Neural progenitor cell (in vitro differentiated cells): ENCODE measurements around the gene RGS1. TPM values are rescaled to one million over a fixed set of nuclear protein-coding genes. Genes with fewer than 3 reads are reported as not detected.
A peak's percentile ranks its signal among the peaks of the same experiment; 100 is the strongest.

Experiments used
- DNase-seq: peaks from one replicate; pipeline ENCODE4 v3.0.0-alpha.2; 2016; ENCODE audit warnings: low spot score
- H2AFZ ChIP-seq: fragments of 200-600 bp; sonication (generic); replicated peaks from 2 replicates; pipeline ENCODE4 v1.6.1; 2016; ENCODE audit warnings: antibody characterized with exemption
- H3F3A ChIP-seq: fragments of 200-600 bp; sonication (generic); 2 replicates; pipeline ENCODE4 v1.6.1; 2016; ENCODE audit warnings: antibody characterized with exemption, low read depth
- H3K27ac ChIP-seq: fragments of 200-600 bp; sonication (generic); 2 replicates; pipeline ENCODE4 v1.5.1; 2016; ENCODE audit warnings: mild to moderate bottlenecking
- H3K27me3 ChIP-seq: fragments of 200-600 bp; sonication (generic); 2 replicates; pipeline ENCODE4 v1.6.1; 2016; ENCODE audit warnings: mild to moderate bottlenecking, moderate library complexity
- H3K36me3 ChIP-seq: fragments of 200-600 bp; sonication (generic); 2 replicates; pipeline ENCODE4 v1.5.1; 2016
- H3K4me1 ChIP-seq: fragments of 200-600 bp; sonication (generic); 2 replicates; pipeline ENCODE4 v1.6.1; 2016; ENCODE audit warnings: mixed run types
- H3K4me2 ChIP-seq: fragments of 200-600 bp; sonication (generic); 2 replicates; pipeline ENCODE4 v1.6.1; 2016
- H3K4me3 ChIP-seq: fragments of 200-600 bp; sonication (generic); 2 replicates; pipeline ENCODE4 v1.5.1; 2016
- H3K79me2 ChIP-seq: fragments of 200-600 bp; sonication (generic); 2 replicates; pipeline ENCODE4 v1.6.1; 2016; ENCODE audit warnings: low read depth
- H3K9ac ChIP-seq: fragments of 200-600 bp; sonication (generic); 2 replicates; pipeline ENCODE4 v1.6.1; 2016
- H3K9me3 ChIP-seq: fragments of 200-600 bp; sonication (generic); 2 replicates; pipeline ENCODE4 v1.5.1; 2016; ENCODE audit warnings: low read depth
- H4K20me1 ChIP-seq: fragments of 200-600 bp; sonication (generic); 2 replicates; pipeline ENCODE4 v1.6.1; 2016; ENCODE audit warnings: low read depth
- H3K27ac Mint-ChIP-seq: 3 replicates; pipeline ENCODE4 v1.8.0; 2021; ENCODE audit warnings: mixed read lengths
- H3K27me3 Mint-ChIP-seq: 2 replicates; pipeline ENCODE4 v1.8.0; 2022; ENCODE audit warnings: low read depth, mild to moderate bottlenecking, inconsistent platforms, moderate library complexity, mixed read lengths; ENCODE audit not compliant: insufficient read depth
- H3K36me3 Mint-ChIP-seq: 3 replicates; pipeline ENCODE4 v1.8.0; 2021; ENCODE audit warnings: mixed read lengths
- H3K4me1 Mint-ChIP-seq: 3 replicates; pipeline ENCODE4 v1.8.0; 2021; ENCODE audit warnings: mixed read lengths
- H3K4me3 Mint-ChIP-seq: 3 replicates; pipeline ENCODE4 v1.8.0; 2021; ENCODE audit warnings: mild to moderate bottlenecking, moderate library complexity, mixed read lengths
- H3K9me3 Mint-ChIP-seq: 3 replicates; pipeline ENCODE4 v1.8.0; 2020; ENCODE audit warnings: mixed read lengths
- EZH2 ChIP-seq: fragments of 200-600 bp; sonication (generic); IDR thresholded peaks from 2 replicates; pipeline ENCODE4 v1.6.1; 2017; ENCODE audit warnings: antibody characterized with exemption, mild to moderate bottlenecking, moderate library complexity
- EZH2phosphoT487 ChIP-seq: fragments of 200-600 bp; sonication (generic); IDR thresholded peaks from 2 replicates; pipeline ENCODE4 v1.6.1; 2017; ENCODE audit warnings: antibody characterized with exemption
- total RNA-seq: library from RNA; depleted of rRNA; stranded (reverse); fragments of >200 nt; gene quantifications from 2 replicates; pipeline ENCODE4 v1.2.3, GENCODE V29; 2015; ENCODE audit warnings: low replicate concordance
- TF ChIP-seq, protein P1 (sequence below): fragments of 200-600 bp; sonication (generic); IDR thresholded peaks from 2 replicates; pipeline ENCODE4 v1.5.1; 2017; ENCODE audit warnings: antibody characterized with exemption, mild to moderate bottlenecking

Gene RGS1
- total RNA-seq, 1 donor from 2014 or later, result not detected

DNA sequence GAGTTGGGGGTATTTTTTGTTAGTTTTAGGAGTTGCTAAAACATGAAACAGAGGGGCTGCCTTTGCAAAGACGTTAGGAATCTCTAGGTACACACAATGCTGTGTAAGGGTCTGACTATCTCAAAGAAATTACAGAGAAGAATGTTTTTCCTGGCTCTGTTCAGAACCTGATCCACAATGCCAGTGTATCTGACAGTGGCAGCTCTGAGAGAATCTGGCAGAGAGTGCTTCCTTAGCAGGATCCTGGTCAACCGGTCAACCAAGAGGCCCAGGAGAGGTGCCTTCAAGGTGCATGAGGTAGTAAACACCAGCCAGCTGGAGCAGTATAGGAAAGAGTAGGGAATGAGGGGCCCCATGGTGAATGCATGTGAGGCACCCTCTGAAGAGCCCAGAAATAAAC lies 40.9 kb upstream of the RGS1 start:
- Mint-ChIP-seq H3K27ac (no peak overlapping the region), H3K36me3 (peaks cover 4% of the 10 kb centered on the region), H3K4me1 (peaks cover 26% of the 10 kb centered on the region), H3K4me3 (no peak overlapping the region), H3K27me3 (no peaks in the 10 kb centered on the region), H3K9me3 (peaks cover 31% of the 10 kb centered on the region)
- Histone ChIP-seq H3K9me3 (no peaks in the 10 kb centered on the region), H4K20me1 (no peaks in the 10 kb centered on the region), H3K27me3 (no peaks in the 10 kb centered on the region), H2AFZ (no peak overlapping the region), H3K36me3 (no peaks in the 10 kb centered on the region), H3K27ac (no peak overlapping the region), H3F3A (no peaks in the 10 kb centered on the region), H3K9ac (no peak overlapping the region), H3K4me3 (no peak overlapping the region), H3K4me2 (no peak overlapping the region), H3K4me1 (peaks cover 9% of the 10 kb centered on the region), H3K79me2 (no peaks in the 10 kb centered on the region)
- DNase-seq, result no peak
- TF ChIP-seq, protein P1, sequence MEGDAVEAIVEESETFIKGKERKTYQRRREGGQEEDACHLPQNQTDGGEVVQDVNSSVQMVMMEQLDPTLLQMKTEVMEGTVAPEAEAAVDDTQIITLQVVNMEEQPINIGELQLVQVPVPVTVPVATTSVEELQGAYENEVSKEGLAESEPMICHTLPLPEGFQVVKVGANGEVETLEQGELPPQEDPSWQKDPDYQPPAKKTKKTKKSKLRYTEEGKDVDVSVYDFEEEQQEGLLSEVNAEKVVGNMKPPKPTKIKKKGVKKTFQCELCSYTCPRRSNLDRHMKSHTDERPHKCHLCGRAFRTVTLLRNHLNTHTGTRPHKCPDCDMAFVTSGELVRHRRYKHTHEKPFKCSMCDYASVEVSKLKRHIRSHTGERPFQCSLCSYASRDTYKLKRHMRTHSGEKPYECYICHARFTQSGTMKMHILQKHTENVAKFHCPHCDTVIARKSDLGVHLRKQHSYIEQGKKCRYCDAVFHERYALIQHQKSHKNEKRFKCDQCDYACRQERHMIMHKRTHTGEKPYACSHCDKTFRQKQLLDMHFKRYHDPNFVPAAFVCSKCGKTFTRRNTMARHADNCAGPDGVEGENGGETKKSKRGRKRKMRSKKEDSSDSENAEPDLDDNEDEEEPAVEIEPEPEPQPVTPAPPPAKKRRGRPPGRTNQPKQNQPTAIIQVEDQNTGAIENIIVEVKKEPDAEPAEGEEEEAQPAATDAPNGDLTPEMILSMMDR, result no peak
- TF ChIP-seq EZH2, result no peak
- TF ChIP-seq EZH2phosphoT487, result no peak

DNA sequence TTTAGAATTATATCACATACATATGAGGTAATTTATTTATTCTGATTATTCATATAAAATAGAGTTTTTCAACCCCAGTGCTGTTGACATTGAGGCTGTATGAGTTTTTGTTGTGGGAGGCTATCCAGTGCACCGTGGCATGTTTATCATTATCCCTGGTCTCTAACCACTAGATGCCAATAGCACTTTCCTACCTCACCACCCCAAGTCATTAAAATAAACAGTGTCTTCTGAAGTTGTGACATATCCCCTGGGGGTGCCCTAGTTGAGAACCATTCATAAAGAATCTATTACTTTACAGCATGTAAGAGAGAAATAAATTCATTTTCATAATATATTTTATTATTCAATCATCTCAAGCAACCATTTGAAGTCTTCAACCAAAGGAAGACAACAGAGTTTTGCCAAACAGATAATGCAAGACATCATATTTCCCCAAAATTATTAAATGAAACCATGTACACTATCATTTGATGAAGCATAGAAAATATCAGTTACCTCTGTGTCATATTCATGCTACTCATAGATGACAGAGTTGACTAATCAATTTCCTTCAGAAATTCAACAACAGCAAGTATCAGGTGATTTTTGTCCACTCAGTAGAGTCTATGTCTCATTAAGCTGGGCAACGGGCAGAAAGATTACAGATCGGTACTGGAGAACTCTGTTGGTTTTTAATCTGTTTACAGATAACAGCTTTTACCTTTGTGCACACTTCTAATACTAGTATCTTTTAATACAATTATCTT lies 39.5 kb upstream of the RGS1 start:
- H3K9me3 ChIP-seq, result no peaks in the 10 kb centered on the region
- no peaks in the 10 kb centered on the region for H3K36me3 ChIP-seq
- no peak overlapping the region for H3K4me2 ChIP-seq
- H3K4me1 Mint-ChIP-seq, result peaks cover 28% of the 10 kb centered on the region
- H3K27ac ChIP-seq, result no peak overlapping the region
- no peak overlapping the region for H3K9ac ChIP-seq
- no peak for DNase-seq
- H3K27ac Mint-ChIP-seq, result no peak overlapping the region
- no peak overlapping the region for H3K4me3 ChIP-seq
- TF ChIP-seq EZH2phosphoT487 (no peak), EZH2 (no peak)
- TF ChIP-seq, protein P1, result no peak
- H3K79me2 ChIP-seq, result no peaks in the 10 kb centered on the region
- no peaks in the 10 kb centered on the region for H3F3A ChIP-seq
- H3K27me3 ChIP-seq, result no peaks in the 10 kb centered on the region
- no peaks in the 10 kb centered on the region for H3K27me3 Mint-ChIP-seq
- H2AFZ ChIP-seq, result no peak overlapping the region
- H3K4me1 ChIP-seq, result peaks cover 9% of the 10 kb centered on the region
- H4K20me1 ChIP-seq, result no peaks in the 10 kb centered on the region
- H3K36me3 Mint-ChIP-seq, result peaks cover 4% of the 10 kb centered on the region
- peaks cover 29% of the 10 kb centered on the region for H3K9me3 Mint-ChIP-seq
- H3K4me3 Mint-ChIP-seq, result no peak overlapping the region

DNA sequence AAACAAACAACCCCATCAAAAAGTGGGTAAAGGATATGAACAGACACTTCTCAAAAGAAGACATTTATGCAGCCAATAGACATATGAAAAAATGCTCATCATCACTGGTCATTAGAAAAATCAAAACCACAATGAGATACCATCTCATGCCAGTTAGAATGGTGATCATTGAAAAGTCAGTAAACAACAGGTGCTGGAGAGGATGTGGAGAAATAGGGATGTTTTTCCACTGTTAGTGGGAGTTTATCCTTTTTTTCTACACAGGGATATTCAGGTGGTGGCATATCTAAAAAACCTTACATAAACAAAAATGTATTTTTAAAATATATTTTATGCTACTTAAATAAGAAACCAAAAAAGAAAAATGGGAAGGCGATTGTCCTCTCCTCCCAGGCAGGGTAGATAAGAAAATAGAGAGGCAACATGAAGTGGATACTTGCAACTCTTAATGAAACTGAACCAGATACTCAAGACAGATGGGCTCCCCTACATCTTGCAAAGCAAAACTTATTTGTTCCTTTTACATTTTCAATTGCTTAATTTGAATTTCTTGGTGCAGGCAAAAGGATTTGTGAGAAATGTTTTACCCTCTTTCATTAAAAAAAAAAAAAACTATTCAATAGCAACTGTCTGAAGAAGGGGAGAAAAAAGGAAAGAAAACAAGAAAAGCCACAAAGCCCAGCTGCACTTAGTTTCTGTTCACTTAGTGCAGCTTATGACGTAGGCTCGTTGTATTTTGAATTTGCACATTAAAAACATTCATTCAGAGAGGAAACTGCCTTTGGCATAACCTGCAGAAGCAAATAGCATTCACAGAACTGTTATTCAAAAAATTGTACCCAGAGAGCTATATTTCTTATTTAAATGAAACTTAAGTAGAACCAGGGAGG lies 36.9 kb upstream of the RGS1 start:
- TF ChIP-seq EZH2phosphoT487, result no peak
- TF ChIP-seq, protein P1, result no peak
- no peak for TF ChIP-seq EZH2
- Histone ChIP-seq H3K36me3 (no peaks in the 10 kb centered on the region), H3K4me2 (no peak overlapping the region), H3K27me3 (no peaks in the 10 kb centered on the region), H3K79me2 (no peaks in the 10 kb centered on the region), H3F3A (no peaks in the 10 kb centered on the region), H3K9me3 (no peaks in the 10 kb centered on the region), H2AFZ (peak overlapping the region; percentile 80), H3K27ac (no peak overlapping the region), H3K4me1 (peaks cover 9% of the 10 kb centered on the region), H4K20me1 (no peaks in the 10 kb centered on the region), H3K4me3 (no peak overlapping the region), H3K9ac (no peak overlapping the region)
- Mint-ChIP-seq H3K36me3 (peaks cover 2% of the 10 kb centered on the region), H3K27me3 (no peaks in the 10 kb centered on the region), H3K27ac (peak overlapping the region; percentile 100), H3K9me3 (peaks cover 16% of the 10 kb centered on the region), H3K4me1 (peaks cover 33% of the 10 kb centered on the region), H3K4me3 (no peak overlapping the region)
- DNase-seq, result no peak
